GM12801 (cell line): ENCODE results near the gene OGT.

Experiments
- TF ChIP-seq, protein P1 (sequence below): IDR thresholded peaks from one replicate; pipeline ENCODE4 v1.5.1; 2011; ENCODE audit warnings: control low read depth; ENCODE audit not compliant: insufficient read length; ENCODE audit errors: extremely low read depth

The OGT gene

DNA sequence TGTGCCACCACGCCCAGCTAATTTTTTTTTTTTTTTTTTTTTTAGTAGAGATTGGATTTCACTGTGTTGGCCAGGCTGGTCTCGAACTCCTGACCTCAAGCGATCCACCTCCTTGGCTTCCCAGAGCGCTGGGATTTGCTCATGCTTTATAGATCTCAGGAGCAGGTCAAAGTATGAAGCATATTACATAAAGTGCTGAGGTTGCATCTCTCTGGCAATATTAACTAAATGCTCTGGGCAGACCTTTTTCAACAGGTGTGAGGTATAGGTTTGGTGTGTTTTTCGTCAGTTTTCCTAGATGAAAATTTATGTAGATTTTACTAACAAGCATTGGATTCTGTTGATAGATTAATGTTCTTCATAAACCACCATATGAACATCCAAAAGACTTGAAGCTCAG lies 26.0 kb downstream of the OGT start:
- TF ChIP-seq, protein P1, sequence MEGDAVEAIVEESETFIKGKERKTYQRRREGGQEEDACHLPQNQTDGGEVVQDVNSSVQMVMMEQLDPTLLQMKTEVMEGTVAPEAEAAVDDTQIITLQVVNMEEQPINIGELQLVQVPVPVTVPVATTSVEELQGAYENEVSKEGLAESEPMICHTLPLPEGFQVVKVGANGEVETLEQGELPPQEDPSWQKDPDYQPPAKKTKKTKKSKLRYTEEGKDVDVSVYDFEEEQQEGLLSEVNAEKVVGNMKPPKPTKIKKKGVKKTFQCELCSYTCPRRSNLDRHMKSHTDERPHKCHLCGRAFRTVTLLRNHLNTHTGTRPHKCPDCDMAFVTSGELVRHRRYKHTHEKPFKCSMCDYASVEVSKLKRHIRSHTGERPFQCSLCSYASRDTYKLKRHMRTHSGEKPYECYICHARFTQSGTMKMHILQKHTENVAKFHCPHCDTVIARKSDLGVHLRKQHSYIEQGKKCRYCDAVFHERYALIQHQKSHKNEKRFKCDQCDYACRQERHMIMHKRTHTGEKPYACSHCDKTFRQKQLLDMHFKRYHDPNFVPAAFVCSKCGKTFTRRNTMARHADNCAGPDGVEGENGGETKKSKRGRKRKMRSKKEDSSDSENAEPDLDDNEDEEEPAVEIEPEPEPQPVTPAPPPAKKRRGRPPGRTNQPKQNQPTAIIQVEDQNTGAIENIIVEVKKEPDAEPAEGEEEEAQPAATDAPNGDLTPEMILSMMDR: no peak

DNA sequence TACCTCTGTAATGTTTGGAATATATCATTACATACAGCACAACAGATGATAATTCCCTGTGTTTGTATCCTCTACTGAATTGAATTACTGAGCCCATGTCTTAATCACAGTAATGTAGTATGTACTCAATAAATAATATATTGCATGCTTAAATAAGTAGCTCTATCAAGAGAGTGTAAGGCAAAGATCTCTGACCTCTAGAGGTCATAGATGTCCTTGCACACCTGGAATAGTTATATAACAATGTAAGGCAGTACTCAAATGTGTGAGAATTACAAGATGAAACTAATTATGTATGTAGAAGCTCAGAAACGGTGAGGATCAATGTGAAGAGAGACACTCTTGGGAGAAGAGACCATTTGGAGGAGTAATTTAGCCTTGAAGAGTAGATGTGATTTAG lies 31.0 kb downstream of the OGT start:
- TF ChIP-seq, protein P1: no peak

DNA sequence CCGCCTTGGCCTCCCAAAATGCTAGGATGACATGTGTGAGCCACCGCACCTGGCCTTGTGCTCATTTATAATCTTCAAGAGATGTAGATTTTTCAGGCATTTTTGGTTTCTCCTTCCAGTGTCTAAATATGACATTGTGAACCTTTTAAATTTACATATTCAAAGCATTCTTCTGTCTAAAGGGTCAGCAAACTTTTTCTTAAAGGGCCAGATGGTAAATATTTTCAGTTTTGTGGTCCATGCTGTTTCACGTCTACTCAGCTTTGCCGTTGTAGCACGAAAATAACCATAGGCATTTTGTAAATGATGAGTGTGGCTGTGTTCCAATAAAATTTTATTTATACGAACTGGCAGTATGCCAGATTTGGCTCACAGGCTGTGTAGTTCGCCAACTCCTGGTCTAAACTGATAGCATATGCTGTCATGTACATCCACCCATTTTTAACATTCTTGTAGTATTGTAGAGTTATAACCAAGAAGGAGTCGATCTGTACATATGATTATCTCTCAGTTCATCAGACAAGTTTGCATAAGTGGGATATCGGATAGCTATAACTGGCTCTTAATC lies 32.7 kb downstream of the OGT start:
- TF ChIP-seq, protein P1: no peak

DNA sequence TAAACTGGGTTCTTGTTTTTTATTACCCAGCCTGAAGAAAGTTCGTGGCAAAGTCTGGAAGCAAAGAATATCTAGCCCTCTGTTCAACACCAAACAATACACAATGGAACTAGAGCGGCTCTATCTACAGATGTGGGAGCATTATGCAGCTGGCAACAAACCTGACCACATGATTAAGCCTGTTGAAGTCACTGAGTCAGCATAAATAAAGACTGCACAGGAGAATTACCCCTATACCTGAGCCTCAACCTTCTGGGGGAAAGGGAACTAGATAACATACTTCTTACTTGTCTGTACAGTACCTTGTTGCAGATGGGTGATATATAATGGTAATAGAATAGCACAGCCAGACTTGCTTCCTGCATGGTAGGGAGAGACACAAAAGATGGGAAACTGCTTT lies 40.7 kb downstream of the OGT start:
- TF ChIP-seq, protein P1: no peak

DNA sequence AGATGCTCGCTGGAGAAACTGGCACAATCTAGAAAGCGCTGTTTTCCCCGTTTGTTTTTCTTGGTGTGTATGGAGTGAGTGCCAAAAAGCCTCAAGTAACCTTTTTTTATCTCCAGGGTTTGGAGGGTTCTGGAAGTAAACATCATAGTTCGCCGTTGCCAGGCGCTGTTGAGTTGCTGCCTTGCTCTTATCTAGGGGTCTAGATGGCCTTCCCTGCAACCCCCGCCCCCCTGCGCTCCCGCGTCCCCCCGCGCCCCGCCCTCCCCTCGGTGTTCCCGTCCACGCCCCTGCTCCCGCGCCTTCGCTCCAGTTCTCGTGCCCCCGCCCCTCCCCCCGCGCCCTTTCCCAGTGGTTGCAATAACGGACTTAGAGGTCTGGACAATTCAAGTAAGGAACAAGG lies 44.8 kb downstream of the OGT start:
- TF ChIP-seq, protein P1: no peak

DNA sequence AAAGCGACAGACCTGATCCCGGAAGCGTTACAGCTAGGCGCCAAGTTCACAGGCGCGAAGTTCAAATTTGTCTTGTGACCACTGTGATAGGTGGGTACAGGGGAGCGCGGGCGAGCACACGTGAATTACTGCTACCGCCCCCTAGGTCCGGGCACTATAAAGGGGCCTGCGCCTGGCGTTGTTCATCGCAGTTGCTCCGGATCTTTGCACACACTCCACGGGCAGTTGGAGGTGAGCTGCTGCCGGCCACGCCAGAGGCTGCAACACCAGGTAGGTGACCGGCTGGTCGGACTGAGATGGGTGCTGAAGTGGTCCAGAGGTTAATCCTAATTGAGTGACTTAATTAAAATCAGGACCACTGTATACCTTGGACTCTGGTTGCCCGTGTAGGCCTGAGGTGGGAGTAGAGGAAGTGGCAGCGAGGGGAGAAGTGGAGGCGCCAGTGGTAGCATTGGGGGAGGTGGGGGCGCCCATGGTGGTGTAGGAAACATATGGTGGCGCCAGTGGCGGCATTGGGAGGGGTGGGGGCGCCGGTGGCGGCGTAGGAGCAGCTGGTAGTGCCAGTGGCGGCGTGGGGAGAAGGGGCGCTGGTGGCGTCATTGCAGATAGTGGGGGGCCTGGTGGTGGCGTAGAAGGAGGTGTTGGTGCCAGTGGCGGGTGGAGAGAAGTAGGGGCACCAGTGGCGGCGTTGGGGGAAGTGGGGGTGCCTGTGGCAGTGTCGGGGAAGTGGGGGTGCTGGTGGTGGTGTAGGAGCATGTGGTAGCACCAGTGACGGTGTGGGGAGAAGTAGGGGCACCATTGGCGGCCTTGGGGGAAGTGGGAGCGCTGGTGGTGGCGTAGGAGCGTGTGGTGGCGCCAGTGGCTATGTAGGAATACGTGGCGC lies 45.6 kb downstream of the OGT start, which contains the start of gene GCNA:
TSS of gene GCNA (plus strand) at position 185 of the 883 bp plus-strand sequence. CDS start 2,385 bp downstream, outside the sequence.
- TF ChIP-seq, protein P1: no peak

DNA sequence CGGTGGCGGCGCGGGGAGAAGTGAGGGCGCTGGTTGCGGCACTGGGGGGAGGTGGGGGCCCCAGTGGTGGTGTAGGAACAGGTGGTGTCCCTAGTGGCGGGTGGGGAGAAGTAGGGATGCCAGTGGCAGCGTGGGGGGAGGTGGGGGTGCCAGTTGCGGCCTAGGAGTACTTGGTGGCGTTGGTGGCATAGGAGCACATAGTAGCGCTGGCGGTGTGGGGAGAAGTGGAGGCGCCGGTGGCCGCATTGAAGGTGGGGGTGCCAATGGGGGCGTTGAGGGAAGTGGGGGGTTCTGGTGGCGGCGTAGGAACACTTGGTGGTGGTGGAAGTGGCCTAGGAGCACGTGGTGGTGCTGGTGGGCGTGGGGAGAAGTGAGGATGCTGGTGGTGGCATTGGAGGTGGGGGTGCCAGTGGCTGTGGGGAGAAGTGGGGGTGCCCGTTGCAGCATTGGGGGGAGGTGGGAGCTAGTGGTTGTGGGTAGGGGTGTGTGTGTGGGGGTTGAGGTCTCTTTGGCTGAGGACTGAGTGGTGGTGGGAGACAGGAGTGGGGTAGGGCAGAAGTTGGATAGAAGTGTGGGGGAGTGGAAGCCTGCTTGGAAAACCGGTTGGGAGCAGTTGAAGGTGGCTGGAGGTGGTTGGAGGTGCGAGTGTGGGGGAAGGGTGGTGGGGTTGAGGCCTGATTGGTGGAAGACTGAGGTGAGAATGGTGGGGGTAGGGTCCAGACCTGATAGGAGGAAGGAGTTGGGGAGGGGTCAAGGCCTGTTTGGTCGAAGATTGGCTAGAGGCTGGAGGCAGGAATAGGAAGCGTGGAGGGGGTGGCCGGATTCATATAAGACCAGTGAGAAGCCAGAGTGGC lies 46.5 kb downstream of the OGT start:
- TF ChIP-seq, protein P1: no peak
